ENCODE results near the gene ANGPTL1.

The ANGPTL1 gene, protein sequence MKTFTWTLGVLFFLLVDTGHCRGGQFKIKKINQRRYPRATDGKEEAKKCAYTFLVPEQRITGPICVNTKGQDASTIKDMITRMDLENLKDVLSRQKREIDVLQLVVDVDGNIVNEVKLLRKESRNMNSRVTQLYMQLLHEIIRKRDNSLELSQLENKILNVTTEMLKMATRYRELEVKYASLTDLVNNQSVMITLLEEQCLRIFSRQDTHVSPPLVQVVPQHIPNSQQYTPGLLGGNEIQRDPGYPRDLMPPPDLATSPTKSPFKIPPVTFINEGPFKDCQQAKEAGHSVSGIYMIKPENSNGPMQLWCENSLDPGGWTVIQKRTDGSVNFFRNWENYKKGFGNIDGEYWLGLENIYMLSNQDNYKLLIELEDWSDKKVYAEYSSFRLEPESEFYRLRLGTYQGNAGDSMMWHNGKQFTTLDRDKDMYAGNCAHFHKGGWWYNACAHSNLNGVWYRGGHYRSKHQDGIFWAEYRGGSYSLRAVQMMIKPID

DNA sequence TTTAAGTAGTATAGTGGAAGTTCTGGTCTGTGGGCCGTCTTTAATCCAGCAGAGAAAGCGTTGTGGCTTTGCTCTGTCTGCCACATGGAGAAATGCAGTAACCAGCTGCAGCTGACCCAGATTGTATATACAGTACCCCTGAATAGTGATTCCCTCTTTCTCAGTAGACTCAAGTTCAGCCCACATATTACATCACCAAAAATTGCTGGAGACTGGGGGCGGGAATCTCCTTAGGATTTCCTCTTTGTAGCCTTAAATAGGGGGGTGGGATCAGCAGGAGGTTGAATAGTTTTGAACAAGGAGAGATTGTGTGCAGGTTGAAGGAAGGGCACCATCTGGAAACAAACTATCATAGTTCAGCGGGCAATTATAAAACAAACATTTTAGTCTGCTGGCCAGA lies at the start of gene ANGPTL1:
Gene ANGPTL1 (minus strand): TSS at position 134 of the 400 bp plus-strand sequence. CDS start 5,301 bp downstream, outside the sequence.
- DNase-seq: peak; percentile 68

DNA sequence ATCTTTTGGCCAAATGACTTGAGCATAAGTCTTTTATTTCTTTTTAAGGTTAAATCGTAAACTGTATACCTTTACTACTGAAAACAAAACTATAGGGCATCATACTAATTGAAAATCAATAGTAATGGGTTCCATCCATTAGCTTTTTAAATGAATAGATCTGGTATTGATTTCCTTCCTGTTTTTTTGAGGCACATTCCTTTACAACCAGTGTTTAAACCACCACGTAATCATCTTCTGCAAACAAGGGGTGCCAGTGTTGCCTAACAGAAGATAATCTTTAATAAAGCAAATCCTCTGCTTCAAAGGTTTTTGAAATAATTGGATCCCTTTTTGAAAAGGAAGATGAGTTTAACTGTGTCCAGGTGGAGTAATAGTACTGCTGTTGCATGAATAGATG lies 48.7 kb upstream of the ANGPTL1 start:
- no peak for DNase-seq

DNA sequence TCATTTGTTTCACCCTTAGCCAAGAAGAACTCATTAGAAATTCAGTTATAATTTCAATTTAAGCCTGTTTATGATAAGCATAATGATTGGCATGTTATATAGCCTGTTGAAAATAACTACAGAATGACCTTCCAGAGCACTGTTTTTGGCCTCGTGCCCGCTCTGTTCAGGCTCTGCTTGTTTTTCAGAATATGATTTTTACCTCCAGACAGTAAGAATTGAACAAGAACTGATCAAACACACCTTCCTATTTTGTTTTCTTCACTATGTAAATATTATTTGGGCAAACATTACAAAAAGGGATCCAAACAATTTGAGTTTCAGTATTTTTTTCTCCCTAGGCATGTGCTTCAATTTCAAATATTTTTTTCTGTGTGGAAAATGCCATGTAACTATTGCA lies 48.1 kb upstream of the ANGPTL1 start:
- DNase-seq: no peak

DNA sequence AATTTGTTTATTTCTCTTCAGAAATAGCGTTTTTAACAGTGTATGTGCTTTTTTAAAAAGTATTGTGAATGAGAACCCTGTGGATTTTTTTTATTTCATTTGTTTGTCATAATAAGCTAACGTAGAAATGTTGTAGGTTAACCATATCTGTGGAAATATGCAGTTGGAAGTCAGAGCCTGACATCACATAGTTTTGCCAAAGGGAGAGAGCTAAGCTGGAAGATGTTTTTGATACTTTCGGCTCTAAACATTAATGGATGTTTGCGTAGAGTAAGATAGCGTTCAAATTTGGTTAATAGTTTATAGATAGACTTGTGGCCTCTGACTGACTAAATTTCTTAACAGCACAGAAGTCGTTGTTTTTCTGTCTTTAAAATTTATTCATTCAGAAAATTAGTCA lies 47.4 kb upstream of the ANGPTL1 start:
- no peak for DNase-seq

GRCh38 chr1:178916448-178917174 lies 45.7 kb upstream of the ANGPTL1 start:
- DNase-seq: no peak

DNA sequence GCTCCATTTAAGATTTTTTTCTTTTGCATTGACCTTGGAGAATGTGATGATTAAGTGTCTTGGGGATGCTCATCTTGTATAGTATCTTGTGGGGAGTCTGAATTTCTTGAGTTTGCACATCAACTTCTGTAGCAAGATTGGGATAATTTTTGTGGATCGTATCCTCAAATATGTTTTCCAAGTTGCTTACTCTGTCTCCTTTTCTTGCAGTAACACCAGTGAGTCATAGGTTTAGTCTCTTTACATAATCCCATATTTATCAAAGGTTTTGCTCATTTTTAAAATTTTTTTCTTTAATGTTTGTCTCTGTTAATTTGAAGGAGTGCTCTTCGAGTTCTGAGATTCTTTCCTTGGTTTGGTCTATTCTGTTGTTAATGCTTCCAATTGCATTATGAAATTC lies 41.7 kb upstream of the ANGPTL1 start:
- no peak for DNase-seq

DNA sequence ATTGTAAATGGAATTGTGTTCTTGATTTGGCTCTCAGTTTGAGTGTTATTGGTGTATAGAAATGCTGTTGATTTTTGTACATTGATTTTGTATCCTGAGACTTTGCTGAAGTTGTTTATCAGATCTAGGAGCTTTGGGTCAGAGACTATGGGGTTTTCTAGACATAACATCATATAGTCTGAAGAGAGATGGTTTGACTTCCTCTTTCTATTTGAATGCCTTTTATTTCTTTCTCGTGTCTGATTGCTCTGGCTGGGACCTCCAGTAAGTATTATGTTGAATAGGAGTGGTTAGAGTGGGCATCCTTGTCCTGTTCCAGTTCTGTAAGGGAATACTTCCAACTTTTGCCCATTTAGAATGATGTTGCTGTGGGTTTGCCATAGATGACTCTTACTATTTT lies 39.1 kb upstream of the ANGPTL1 start:
- no peak for DNase-seq

GRCh38 chr1:178908358-178908757 lies 37.5 kb upstream of the ANGPTL1 start:
- no peak for DNase-seq

GRCh38 chr1:178901482-178902125 lies 30.7 kb upstream of the ANGPTL1 start:
- DNase-seq: no peak

DNA sequence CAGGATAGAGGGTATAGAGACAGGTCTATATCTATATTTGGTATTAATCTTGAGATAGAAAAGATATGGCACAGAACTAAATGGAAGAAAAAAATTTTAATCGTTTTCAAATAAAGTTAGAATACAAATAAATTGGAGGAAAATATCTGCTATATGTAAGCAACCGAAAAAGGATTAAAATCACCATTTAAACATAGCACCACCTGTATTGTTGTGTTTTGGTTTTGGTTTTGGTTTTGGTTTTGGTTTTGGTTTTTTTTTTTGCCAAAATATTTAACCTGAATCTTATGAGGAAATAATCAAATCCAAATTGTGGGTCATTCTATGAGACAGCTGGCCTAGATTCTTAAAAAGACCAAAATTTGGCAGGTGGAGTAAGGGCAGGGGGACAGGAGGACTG lies 28.5 kb upstream of the ANGPTL1 start:
- DNase-seq: no peak

DNA sequence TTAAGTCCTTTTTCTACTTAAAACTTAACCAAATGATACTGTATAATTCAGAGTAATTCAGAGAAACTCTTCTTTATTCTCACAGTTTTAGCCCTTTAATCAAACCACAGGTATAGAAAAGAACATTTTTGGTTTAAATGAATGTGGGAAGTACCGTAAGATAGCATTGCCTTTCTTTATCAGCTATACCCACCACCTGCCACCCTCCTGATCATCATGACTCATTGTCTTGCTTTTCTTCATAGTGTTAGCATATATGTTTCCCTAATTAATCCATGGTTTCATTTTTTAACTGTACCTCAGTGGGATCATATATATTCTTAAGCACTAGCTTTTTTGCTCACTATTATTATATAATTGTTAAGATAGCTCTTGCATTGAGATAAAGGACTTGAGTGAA lies 27.5 kb upstream of the ANGPTL1 start:
- no peak for DNase-seq

- DNase-seq: no peak
These were observed 25.1 kb upstream of the ANGPTL1 start for GRCh38 chr1:178895928-178896327.

- DNase-seq: no peak
These were observed 15.7 kb upstream of the ANGPTL1 start for GRCh38 chr1:178886551-178886950.

GRCh38 chr1:178885869-178886268 lies 15.0 kb upstream of the ANGPTL1 start:
- DNase-seq: peak; percentile 4

- no peak for DNase-seq
These were observed 11.1 kb upstream of the ANGPTL1 start for GRCh38 chr1:178881950-178882349.

GRCh38 chr1:178877896-178878295 lies 7.0 kb upstream of the ANGPTL1 start:
- no peak for DNase-seq

GRCh38 chr1:178875936-178876335 lies 5.1 kb upstream of the ANGPTL1 start:
- no peak for DNase-seq

DNA sequence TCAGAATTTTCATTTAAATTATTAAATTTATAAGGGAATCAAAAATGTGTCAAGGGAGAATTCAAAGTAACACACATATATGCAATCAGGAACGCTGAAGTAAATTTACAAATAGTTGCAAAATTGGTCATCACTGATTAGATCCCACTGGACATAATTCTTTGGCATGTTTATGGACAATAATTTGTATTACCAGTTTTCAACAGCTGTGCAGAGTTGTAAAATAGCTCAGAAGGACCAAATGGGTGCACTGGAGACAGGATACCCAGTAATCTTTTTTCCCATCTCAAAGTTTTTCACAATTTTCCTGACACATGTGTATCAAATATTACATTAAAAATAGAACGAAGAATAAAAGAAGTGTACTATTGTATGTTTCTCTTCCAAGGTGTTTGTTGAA lies 4.1 kb upstream of the ANGPTL1 start:
- no peak for DNase-seq

GRCh38 chr1:178871551-178872320 lies 859 bp upstream of the ANGPTL1 start:
- DNase-seq: no peak

DNA sequence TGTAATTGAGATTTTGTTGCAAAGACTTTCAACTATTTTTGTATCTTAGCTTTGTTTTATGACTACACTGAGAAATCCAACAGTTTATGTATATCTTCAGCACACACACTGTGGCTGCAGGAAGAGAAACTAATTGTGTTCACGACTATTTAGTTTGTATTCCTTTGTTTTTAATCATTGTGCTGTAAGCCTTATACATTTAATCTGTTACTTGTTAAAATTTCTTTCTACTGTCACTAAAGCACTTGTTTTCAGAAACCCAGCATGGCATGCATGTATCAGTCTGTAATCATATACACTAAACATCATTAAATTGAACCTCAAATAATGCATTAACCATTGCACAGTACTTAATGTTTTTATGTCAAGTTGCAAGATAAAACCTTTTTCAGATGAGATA lies 656 bp downstream of the ANGPTL1 start:
- DNase-seq: no peak

GRCh38 chr1:178869119-178869697 lies 1.7 kb downstream of the ANGPTL1 start:
- DNase-seq: no peak

DNA sequence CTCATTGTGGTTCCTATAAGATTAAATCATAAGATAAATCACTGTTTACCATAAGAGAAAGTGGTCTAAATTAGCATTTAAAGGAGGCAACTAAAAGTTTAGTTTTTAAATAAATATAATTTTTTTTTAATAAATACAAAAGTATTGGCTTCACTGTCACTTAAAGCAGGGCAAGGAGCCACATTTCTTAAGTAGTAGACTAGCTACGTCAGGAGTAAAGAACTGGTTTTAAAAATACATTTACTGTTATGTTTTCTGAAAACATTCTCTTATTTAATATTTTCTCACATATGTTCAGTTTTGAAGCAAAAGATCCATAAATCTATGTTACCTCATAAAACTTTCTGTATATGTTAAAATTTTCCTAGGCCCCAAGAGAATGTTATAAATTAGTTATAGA lies 2.2 kb downstream of the ANGPTL1 start:
- no peak for DNase-seq

DNA sequence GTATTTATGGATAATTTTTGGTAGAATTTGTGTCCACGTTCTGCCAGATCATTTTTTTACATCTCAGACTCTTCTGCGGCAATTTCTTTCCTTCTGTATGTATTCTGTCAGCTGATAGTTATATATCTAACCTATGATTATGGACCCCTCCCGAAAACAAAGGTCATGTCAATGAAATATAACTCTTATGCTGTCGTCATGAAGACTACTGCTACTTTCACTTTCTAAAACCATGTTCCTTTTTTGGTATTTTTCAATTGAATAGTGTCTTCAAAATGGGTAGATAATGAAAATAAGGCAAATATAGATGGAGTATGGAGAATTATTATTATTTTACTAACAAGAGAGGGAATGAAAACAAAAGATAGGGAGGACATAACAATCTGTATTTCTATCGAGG lies 3.2 kb downstream of the ANGPTL1 start:
- DNase-seq: peak; percentile 11
